AG04450 (cell line): Measurements from ENCODE around the gene PPP2R1B. TPM values are rescaled to one million over a fixed set of nuclear protein-coding genes. Genes with fewer than 3 reads are reported as not detected.

ENCODE experiments used
- CTCF ChIA-PET: fragments of 300-600, 350-600 bp; formaldehyde crosslinking; extraction: SDS; loops from one replicate; lab custom pipeline; 2022; ENCODE audit warnings: antibody characterized with exemption, inconsistent platforms; lab: Charles Lee
- POLR2A ChIA-PET: fragments of 350-600 bp; formaldehyde crosslinking; extraction: SDS; loops from one replicate; lab custom pipeline; 2021; ENCODE audit warnings: antibody characterized with exemption, inconsistent platforms; lab: Yijun Ruan, JAX
- DNase-seq: peaks from one replicate; pipeline ENCODE4 v3.0.0-alpha.2; 2011; ENCODE audit warnings: low read depth, low spot score
- H3K27ac ChIP-seq: one replicate; pipeline ENCODE4 v1.5.1; 2012; ENCODE audit warnings: low read depth, low read length, control low read depth
- H3K27me3 ChIP-seq: one replicate; pipeline ENCODE4 v1.6.0; 2012; ENCODE audit warnings: low read length; ENCODE audit not compliant: control insufficient read depth, insufficient read depth
- H3K4me3 ChIP-seq: 2 replicates; pipeline ENCODE4 v1.5.1; 2011; ENCODE audit warnings: mild to moderate bottlenecking, low read depth, low read length, control low read depth
- H3K9me3 ChIP-seq: 2 replicates; pipeline ENCODE4 v1.5.1; 2012; ENCODE audit warnings: low read length; ENCODE audit not compliant: control insufficient read depth, insufficient read depth
- polyA plus RNA-seq: library from polyadenylated mRNA; depleted of rRNA; stranded (reverse); fragments of >200 nt; gene quantifications from 2 replicates; pipeline ENCODE4 v1.2.3, GENCODE V29; 2011
- TF ChIP-seq, protein P1 (sequence below): IDR thresholded peaks from 2 replicates; pipeline ENCODE4 v1.5.1; 2011; ENCODE audit warnings: low read depth, low read length, control low read depth, inconsistent platforms

Gene PPP2R1B
- polyA plus RNA-seq, 1 experiment = 44.9 TPM

DNA sequence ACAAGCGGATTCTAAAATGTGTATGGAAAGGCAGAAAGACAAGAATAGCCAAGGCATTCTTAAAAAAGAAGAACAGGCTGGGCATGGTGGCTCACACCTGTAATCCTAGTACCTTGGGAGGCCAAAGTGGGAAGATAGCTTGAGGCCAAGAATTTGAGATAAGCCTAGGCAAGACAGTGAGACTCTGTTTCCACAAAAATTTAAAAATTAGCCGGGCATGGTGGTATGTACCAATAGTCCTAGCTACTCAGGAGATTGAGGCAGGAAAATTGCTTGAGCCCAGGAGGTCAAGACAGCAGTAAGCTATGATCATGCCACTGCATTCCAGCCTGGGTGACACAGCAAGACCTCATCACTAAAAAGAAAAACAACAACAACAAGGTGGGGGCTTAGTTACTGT lies 46.0 kb upstream of the PPP2R1B start:
- POLR2A ChIA-PET = no interaction called here
- H3K4me3 ChIP-seq = no peak overlapping the region
- no peak for DNase-seq
- no peak overlapping the region for H3K27ac ChIP-seq
- TF ChIP-seq, protein P1, sequence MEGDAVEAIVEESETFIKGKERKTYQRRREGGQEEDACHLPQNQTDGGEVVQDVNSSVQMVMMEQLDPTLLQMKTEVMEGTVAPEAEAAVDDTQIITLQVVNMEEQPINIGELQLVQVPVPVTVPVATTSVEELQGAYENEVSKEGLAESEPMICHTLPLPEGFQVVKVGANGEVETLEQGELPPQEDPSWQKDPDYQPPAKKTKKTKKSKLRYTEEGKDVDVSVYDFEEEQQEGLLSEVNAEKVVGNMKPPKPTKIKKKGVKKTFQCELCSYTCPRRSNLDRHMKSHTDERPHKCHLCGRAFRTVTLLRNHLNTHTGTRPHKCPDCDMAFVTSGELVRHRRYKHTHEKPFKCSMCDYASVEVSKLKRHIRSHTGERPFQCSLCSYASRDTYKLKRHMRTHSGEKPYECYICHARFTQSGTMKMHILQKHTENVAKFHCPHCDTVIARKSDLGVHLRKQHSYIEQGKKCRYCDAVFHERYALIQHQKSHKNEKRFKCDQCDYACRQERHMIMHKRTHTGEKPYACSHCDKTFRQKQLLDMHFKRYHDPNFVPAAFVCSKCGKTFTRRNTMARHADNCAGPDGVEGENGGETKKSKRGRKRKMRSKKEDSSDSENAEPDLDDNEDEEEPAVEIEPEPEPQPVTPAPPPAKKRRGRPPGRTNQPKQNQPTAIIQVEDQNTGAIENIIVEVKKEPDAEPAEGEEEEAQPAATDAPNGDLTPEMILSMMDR = no peak
- CTCF ChIA-PET = interaction anchor here (0.6 kb wide), 1 partner anchor 16 kb away, joined by 3 read pairs; no protein-coding TSS in a partner anchor
- H3K27me3 ChIP-seq = no peaks in the 10 kb centered on the region
- H3K9me3 ChIP-seq = no peaks in the 10 kb centered on the region

DNA sequence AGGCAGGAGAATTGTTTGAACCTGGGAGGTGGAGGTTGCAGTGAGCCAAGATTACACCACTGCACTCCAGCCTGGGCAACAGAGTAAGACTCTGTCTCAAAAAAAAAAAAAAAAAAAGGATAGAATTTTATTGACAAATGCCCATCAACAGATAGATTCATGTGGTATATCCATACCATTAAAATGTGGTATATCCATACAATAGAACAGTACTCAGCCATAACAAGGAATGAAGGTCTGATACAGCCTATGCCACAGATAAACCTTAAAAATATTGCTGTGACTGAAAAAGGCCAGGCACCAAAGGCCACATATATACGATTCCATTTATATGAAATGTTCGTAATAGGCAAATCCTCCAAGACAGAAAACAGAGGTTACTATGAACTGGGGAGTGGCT lies 45.3 kb upstream of the PPP2R1B start:
- no peaks in the 10 kb centered on the region for H3K27me3 ChIP-seq
- TF ChIP-seq, protein P1 = no peak
- ChIA-PET POLR2A (no interaction called here), CTCF (no interaction called here)
- DNase-seq = no peak
- H3K9me3 ChIP-seq = no peaks in the 10 kb centered on the region
- no peak overlapping the region for H3K27ac ChIP-seq
- no peak overlapping the region for H3K4me3 ChIP-seq

DNA sequence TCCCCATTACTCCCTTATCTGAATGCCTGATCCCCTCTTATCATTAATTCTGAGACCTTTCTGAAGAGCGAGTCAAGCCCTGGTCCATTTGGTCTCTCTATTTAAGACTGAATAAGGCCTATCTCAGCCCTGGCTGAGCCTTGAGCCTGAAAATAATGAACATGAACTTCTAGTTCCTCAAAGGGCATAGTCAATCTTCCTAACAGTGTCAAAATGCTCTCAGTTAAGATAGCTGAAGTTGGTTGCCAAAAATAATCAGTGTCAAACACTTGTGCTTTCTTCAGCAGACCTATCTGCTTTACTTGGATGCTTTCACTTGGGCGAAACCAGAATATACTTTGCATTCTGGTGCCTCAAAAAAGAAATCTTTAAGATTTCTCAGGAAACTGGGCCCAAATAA lies 42.6 kb upstream of the PPP2R1B start:
- no peak overlapping the region for H3K4me3 ChIP-seq
- CTCF ChIA-PET = no interaction called here
- H3K27ac ChIP-seq = no peak overlapping the region
- TF ChIP-seq, protein P1 = no peak
- DNase-seq = no peak
- no peaks in the 10 kb centered on the region for H3K27me3 ChIP-seq
- H3K9me3 ChIP-seq = no peaks in the 10 kb centered on the region
- POLR2A ChIA-PET = interaction anchor here (0.7 kb wide), 1 partner anchor 44 kb away, joined by 3 read pairs; no protein-coding TSS in a partner anchor

DNA sequence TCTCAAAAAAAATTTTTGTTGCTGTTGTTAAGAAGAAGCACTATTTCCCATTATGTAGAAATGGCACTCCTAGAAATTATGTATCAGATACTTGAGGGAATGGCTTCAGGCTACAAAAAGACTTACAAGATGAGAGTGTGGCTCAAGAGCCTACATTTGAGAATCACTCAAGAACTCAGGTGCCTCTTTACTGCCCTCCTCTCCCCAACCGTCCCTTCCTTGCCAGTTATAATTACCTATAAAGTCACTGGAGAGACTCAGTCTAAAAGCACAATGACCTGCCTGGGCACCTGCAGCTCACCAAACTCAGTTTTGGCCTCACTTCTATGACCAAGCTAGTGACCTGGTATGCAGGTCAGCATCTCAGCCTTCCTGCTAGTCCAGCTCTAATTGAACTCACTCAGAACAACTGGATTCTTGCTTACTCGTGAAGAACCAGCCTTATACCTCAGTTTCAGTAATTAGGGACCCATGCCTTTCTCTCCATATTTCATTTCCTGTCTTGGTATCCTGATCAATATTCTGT lies 41.9 kb upstream of the PPP2R1B start:
- no peak overlapping the region for H3K27ac ChIP-seq
- no peak for DNase-seq
- H3K9me3 ChIP-seq = no peaks in the 10 kb centered on the region
- CTCF ChIA-PET = no interaction called here
- H3K4me3 ChIP-seq = no peak overlapping the region
- TF ChIP-seq, protein P1 = no peak
- H3K27me3 ChIP-seq = no peaks in the 10 kb centered on the region
- POLR2A ChIA-PET = no interaction called here

DNA sequence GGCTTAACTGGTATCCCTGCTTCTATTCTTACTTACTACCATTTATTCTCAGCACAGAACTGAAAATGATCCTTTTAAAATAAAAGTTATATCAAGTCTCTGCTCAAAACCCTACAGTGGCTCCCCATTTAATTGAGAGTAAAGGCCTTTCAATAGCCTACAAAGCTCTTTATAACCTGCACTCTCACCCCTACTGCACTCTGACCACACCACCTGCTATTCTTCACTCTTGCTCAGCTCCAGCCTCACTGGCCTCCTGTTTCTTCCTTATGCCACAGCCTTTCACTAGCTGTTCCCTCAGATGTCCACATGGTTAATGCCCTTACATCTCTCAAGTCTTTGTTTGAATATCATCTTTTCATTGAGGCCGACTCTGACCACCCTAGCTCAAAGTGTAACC lies 40.9 kb upstream of the PPP2R1B start:
- TF ChIP-seq, protein P1 = no peak

More for the DNA sequence above, 40.9 kb upstream of the PPP2R1B start:
- no peak for DNase-seq
- Histone ChIP-seq H3K27ac (no peak overlapping the region), H3K4me3 (no peak overlapping the region), H3K9me3 (no peaks in the 10 kb centered on the region), H3K27me3 (no peaks in the 10 kb centered on the region)
- CTCF ChIA-PET = interaction anchor here (1.0 to 1.2 kb wide), 2 partner anchors 30 to 35 kb away, joined by 4 read pairs; no protein-coding TSS in a partner anchor
- POLR2A ChIA-PET = no interaction called here
